Measurements from ENCODE around the gene DRICH1. TPM values are rescaled to one million over a fixed set of nuclear protein-coding genes. Genes with fewer than 3 reads are reported as not detected.

Gene DRICH1
- polyA plus RNA-seq, 1 of the 3 experiments (the other 2 are of a cell fraction) = 0.21 TPM

- H3K9me2 ChIP-seq = no peaks in the 10 kb centered on the region
- H3K4me3 ChIP-seq (ENCODE audit: low read depth in 2 of 2, low read length in 1 of 2) = no peak overlapping the region
- H3K9ac ChIP-seq = no peak overlapping the region
- H2AFZ ChIP-seq (ENCODE audit: low read depth) = no peak overlapping the region
- no peak overlapping the region for H3K27ac ChIP-seq (ENCODE audit: low read depth in 2 of 2, low read length in 1 of 2)
- POLR2A ChIA-PET = no interaction called here
- H3K4me2 ChIP-seq = no peak overlapping the region
- WGBS (ENCODE audit: low lambda C conversion rate) = 74% methylated on average over 6 of the region's 7 CpGs
- no peaks in the 10 kb centered on the region for H3F3A ChIP-seq (replicated peaks; ENCODE audit: insufficient read depth)
- no peak for DNase-seq
- H3K79me2 ChIP-seq (ENCODE audit: insufficient read depth) = no peaks in the 10 kb centered on the region
- no peaks in the 10 kb centered on the region for H3K36me3 ChIP-seq (replicated peaks in 1 of 2; ENCODE audit: control insufficient read depth in 1 of 2, insufficient read depth in 2 of 2, low read length in 1 of 2)
- CTCF ChIA-PET = interaction anchor here (1.6 to 6.2 kb wide), 2 partner anchors 8 to 266 kb away, joined by 5 to 38 read pairs; no protein-coding TSS in a partner anchor
- H3K4me1 ChIP-seq (ENCODE audit: control insufficient read depth in 1 of 2, insufficient read depth in 2 of 2, low read depth in 1 of 2, low read length in 1 of 2) = no peaks in the 10 kb centered on the region
- no peaks in the 10 kb centered on the region for H3K9me3 ChIP-seq
- no peaks in the 10 kb centered on the region for H4K20me1 ChIP-seq (ENCODE audit: insufficient read depth)
- 0 out of 2 replicates have a peak, but pooled peaks cover 6% of the 10 kb centered on the region for H3K27me3 ChIP-seq (ENCODE audit: insufficient read depth)
- TF ChIP-seq ELF1 (IDR thresholded peaks at IDR 0.05) = no peak
- no peak for TF ChIP-seq GABPA (IDR thresholded peaks at IDR 0.05; ENCODE audit: low read depth)
- TF ChIP-seq RCOR1 (IDR thresholded peaks at IDR 0.05; ENCODE audit: low read length) = no peak
- TF ChIP-seq ZBTB33 (IDR thresholded peaks at IDR 0.05; ENCODE audit: borderline replicate concordance, low read depth) = no peak
Observed at GRCh38 chr22:23583153-23583552, 49.0 kb downstream of the DRICH1 start.

GRCh38 chr22:23581260-23581650 lies 50.9 kb downstream of the DRICH1 start:
- Histone ChIP-seq H3K36me3 (replicated peaks in 1 of 2; ENCODE audit: control insufficient read depth in 1 of 2, insufficient read depth in 2 of 2, low read length in 1 of 2) (no peaks in the 10 kb centered on the region), H3K4me3 (ENCODE audit: low read depth in 2 of 2, low read length in 1 of 2) (no peak overlapping the region), H3K9me2 (no peaks in the 10 kb centered on the region), H3K4me2 (no peak overlapping the region), H4K20me1 (ENCODE audit: insufficient read depth) (no peaks in the 10 kb centered on the region), H3K27me3 (ENCODE audit: insufficient read depth) (0 out of 2 replicates have a peak, but pooled peaks cover 6% of the 10 kb centered on the region), H3K9ac (no peak overlapping the region), H3K27ac (ENCODE audit: low read depth in 2 of 2, low read length in 1 of 2) (no peak overlapping the region), H3K4me1 (ENCODE audit: control insufficient read depth in 1 of 2, insufficient read depth in 2 of 2, low read depth in 1 of 2, low read length in 1 of 2) (no peaks in the 10 kb centered on the region), H3F3A (replicated peaks; ENCODE audit: insufficient read depth) (no peaks in the 10 kb centered on the region), H3K9me3 (no peaks in the 10 kb centered on the region), H2AFZ (ENCODE audit: low read depth) (no peak overlapping the region), H3K79me2 (ENCODE audit: insufficient read depth) (no peaks in the 10 kb centered on the region)
- no peak for DNase-seq
- TF ChIP-seq RCOR1 (IDR thresholded peaks at IDR 0.05; ENCODE audit: low read length) (no peak), MAX (IDR thresholded peaks at IDR 0.05; ENCODE audit: low read depth) (no peak)
- ChIA-PET CTCF (interaction anchor here (1.5 to 6.2 kb wide), 2 partner anchors 10 to 195 kb away, joined by 5 to 38 read pairs; no protein-coding TSS in a partner anchor), POLR2A (no interaction called here)
- WGBS (ENCODE audit: low lambda C conversion rate) = 71% methylated on average over 8 of the region's 8 CpGs

GRCh38 chr22:23580576-23581259 lies 51.4 kb downstream of the DRICH1 start:
- H3K4me2 ChIP-seq = no peak overlapping the region
- ChIA-PET CTCF (interaction anchor here (0.8 to 6.2 kb wide), 4 partner anchors 9 to 195 kb away, joined by 3 to 38 read pairs (median 4); partner anchors contain the start of gene CHCHD10), POLR2A (no interaction called here)
- no peaks in the 10 kb centered on the region for H3K4me1 ChIP-seq (ENCODE audit: control insufficient read depth in 1 of 2, insufficient read depth in 2 of 2, low read depth in 1 of 2, low read length in 1 of 2)
- H3F3A ChIP-seq (replicated peaks; ENCODE audit: insufficient read depth) = no peaks in the 10 kb centered on the region
- 0 out of 2 replicates have a peak, but pooled peaks cover 6% of the 10 kb centered on the region for H3K27me3 ChIP-seq (ENCODE audit: insufficient read depth)
- no peak overlapping the region for H3K4me3 ChIP-seq (ENCODE audit: low read depth in 2 of 2, low read length in 1 of 2)
- no peak overlapping the region for H3K9ac ChIP-seq
- H3K9me2 ChIP-seq = no peaks in the 10 kb centered on the region
- no peaks in the 10 kb centered on the region for H3K9me3 ChIP-seq
- no peak for TF ChIP-seq RFX5 (IDR thresholded peaks at IDR 0.05; ENCODE audit: low read length)
- no peak for TF ChIP-seq MXI1 (IDR thresholded peaks at IDR 0.05; ENCODE audit: low read depth, low read length)
- TF ChIP-seq RXRA (IDR thresholded peaks at IDR 0.05; ENCODE audit: borderline replicate concordance, low read depth) = no peak
- no peak for TF ChIP-seq RAD21 (IDR thresholded peaks at IDR 0.05; ENCODE audit: low read length)
- TF ChIP-seq TAF1 (IDR thresholded peaks at IDR 0.05; ENCODE audit: borderline replicate concordance, low read depth, low read length) = no peak
- TF ChIP-seq SMC3 (IDR thresholded peaks at IDR 0.05; ENCODE audit: low read depth, low read length) = no peak
- no peak for TF ChIP-seq USF1 (IDR thresholded peaks at IDR 0.05; ENCODE audit: borderline replicate concordance, low read depth)
- no peak for TF ChIP-seq YY1 (IDR thresholded peaks at IDR 0.05; ENCODE audit: low read depth)
- TF ChIP-seq MAX (IDR thresholded peaks at IDR 0.05; ENCODE audit: low read depth) = no peak
- TF ChIP-seq EZH2phosphoT487 (IDR thresholded peaks at IDR 0.05; ENCODE audit: borderline replicate concordance, low read depth) = no peak
- no peaks in the 10 kb centered on the region for H3K36me3 ChIP-seq (replicated peaks in 1 of 2; ENCODE audit: control insufficient read depth in 1 of 2, insufficient read depth in 2 of 2, low read length in 1 of 2)
- no peaks in the 10 kb centered on the region for H4K20me1 ChIP-seq (ENCODE audit: insufficient read depth)
- DNase-seq = no peak
- no peak overlapping the region for H3K27ac ChIP-seq (ENCODE audit: low read depth in 2 of 2, low read length in 1 of 2)
- 71% methylated on average over 8 of the region's 11 CpGs for WGBS (ENCODE audit: low lambda C conversion rate)
- no peaks in the 10 kb centered on the region for H3K79me2 ChIP-seq (ENCODE audit: insufficient read depth)
- no peak overlapping the region for H2AFZ ChIP-seq (ENCODE audit: low read depth)
